ENCODE measurements around the gene RBM10. TPM values are rescaled to one million over a fixed set of nuclear protein-coding genes. Genes with fewer than 3 reads are reported as not detected.

RBM10 gene
- total RNA-seq, 1 donor from 2014 or later: 27.8 TPM

GRCh38 chrX:47176101-47176740, 31.2 kb downstream of the RBM10 start:
- Histone ChIP-seq H3K27ac (replicated peaks) (no peak overlapping the region), H3K27me3 (ENCODE audit: low read depth) (no peaks in the 10 kb centered on the region), H3K4me3 (no peak overlapping the region), H3K4me1 (peaks cover 4% of the 10 kb centered on the region), H3K36me3 (peaks cover 41% of the 10 kb centered on the region), H3K9me3 (replicated peaks) (no peaks in the 10 kb centered on the region)
- DNase-seq: no peak
- intact Hi-C loops (cut with micrococcal nuclease): no loop called here
- TF ChIP-seq CTCF (IDR thresholded peaks at IDR 0.05; ENCODE audit: borderline replicate concordance): no peak

DNA sequence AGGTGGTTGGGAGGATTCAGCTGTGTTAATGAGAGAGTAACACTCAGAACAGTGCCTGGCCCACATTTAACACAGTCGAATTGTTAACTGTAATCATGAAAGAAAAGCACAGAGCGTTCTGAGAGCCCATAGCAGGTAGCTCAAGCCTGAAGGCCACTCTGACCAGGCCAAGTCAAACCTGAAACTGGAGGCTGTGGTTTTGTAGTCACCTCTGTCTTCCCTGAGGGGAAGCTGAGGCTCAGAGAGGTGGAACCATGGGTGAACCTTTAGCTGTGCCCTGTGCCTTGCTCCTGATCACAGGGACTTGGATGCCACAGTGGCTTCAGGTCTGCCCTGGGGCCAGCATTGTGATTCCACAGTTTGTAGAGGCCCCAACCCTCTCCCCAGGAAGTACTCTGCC, 32.1 kb downstream of the RBM10 start:
- Histone ChIP-seq H3K27me3 (ENCODE audit: low read depth) (no peaks in the 10 kb centered on the region), H3K4me3 (no peak overlapping the region), H3K27ac (replicated peaks) (no peak overlapping the region), H3K4me1 (peaks cover 4% of the 10 kb centered on the region), H3K36me3 (peaks cover 48% of the 10 kb centered on the region), H3K9me3 (replicated peaks) (no peaks in the 10 kb centered on the region)
- DNase-seq: no peak
- intact Hi-C loops (cut with micrococcal nuclease): no loop called here
- TF ChIP-seq CTCF (IDR thresholded peaks at IDR 0.05; ENCODE audit: borderline replicate concordance): no peak

DNA sequence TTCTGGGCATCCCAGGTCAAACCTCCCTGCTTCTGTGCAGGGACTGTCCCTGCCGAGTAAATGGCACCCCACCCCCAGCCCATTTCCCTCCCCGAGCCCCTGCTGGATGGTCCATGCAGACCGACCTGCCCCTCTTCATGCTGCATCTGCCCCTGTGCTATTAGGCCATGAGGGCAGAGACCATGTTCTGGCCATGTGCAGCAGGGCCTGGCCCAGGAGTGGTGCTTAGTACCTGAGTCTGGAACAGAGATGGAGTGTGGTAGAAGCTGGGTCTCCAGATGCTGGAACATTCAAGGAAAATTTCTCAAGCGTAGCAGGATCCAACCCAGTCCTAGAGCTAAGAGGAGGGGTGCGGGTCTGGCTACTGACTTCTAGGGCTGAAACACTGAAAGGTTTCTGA, 33.3 kb downstream of the RBM10 start:
- Histone ChIP-seq H3K36me3 (peaks cover 47% of the 10 kb centered on the region), H3K4me1 (peaks cover under 1% of the 10 kb centered on the region), H3K27me3 (ENCODE audit: low read depth) (no peaks in the 10 kb centered on the region), H3K4me3 (no peak overlapping the region), H3K27ac (replicated peaks) (peak overlapping the region; percentile 67), H3K9me3 (replicated peaks) (no peaks in the 10 kb centered on the region)
- intact Hi-C loops (cut with micrococcal nuclease): no loop called here
- no peak for TF ChIP-seq CTCF (IDR thresholded peaks at IDR 0.05; ENCODE audit: borderline replicate concordance)
- DNase-seq: no peak

DNA sequence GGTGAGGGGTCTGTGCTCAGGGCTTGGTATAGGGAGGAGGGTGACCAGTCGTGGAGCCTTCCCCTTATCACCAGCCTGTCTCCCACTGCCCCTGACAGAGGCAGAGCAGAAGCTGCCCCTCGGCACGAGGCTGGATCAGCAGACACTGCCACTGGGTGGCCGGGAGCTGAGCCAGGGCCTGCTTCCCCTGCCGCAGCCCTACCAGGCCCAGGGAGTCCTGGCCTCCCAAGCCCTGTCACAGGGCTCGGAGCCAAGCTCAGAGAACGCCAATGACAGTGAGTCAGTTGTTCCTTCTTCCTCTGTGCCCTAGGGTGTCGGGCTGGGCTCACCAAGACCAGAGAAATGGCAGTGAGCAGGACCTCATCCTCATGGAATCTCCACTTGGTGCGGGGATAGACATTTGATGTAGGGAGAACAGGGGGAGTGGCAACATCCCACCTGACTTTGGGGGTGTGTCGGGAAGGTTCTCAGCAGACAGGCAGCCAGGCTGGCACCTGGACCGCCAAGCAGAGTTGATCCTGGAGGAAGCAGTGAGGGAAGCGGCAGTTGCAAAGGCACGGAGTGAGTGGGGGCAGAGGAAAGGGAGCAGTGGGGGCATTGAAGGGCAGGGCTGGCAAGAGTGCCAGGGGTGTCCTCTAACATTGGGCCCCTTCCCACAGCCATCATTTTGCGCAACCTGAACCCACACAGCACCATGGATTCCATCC, 34.4 kb downstream of the RBM10 start:
- no peaks in the 10 kb centered on the region for H3K27me3 ChIP-seq (ENCODE audit: low read depth)
- intact Hi-C loops (cut with micrococcal nuclease): no loop called here
- H3K4me3 ChIP-seq: no peak overlapping the region
- H3K36me3 ChIP-seq: peaks cover 44% of the 10 kb centered on the region
- peak overlapping the region; percentile 67 for H3K27ac ChIP-seq (replicated peaks)
- DNase-seq: peak; percentile 54
- H3K9me3 ChIP-seq (replicated peaks): no peaks in the 10 kb centered on the region
- TF ChIP-seq CTCF (IDR thresholded peaks at IDR 0.05; ENCODE audit: borderline replicate concordance): no peak
- H3K4me1 ChIP-seq: no peaks in the 10 kb centered on the region

DNA sequence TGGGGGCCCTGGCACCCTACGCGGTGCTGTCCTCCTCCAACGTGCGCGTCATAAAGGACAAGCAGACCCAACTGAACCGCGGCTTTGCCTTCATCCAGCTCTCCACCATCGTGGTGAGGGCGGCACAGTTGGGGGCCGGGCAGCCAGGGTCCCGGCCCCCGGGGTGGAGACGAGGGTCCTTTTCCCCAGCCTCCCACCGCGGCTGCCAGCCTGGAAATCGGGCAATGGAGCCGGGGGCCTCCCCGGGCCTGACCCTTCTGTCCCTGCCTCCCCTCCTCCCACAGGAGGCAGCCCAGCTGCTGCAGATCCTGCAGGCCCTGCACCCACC, 34.9 kb downstream of the RBM10 start:
- Histone ChIP-seq H3K4me1 (no peaks in the 10 kb centered on the region), H3K27me3 (ENCODE audit: low read depth) (no peaks in the 10 kb centered on the region), H3K9me3 (replicated peaks) (no peaks in the 10 kb centered on the region), H3K27ac (replicated peaks) (peak overlapping the region; percentile 67), H3K36me3 (peaks cover 46% of the 10 kb centered on the region), H3K4me3 (no peak overlapping the region)
- DNase-seq: no peak
- intact Hi-C loops (cut with micrococcal nuclease): no loop called here
- TF ChIP-seq CTCF (IDR thresholded peaks at IDR 0.05; ENCODE audit: borderline replicate concordance): no peak
